A549 (cell line): ENCODE data around the gene HIGD1C. TPM values are rescaled to one million over a fixed set of nuclear protein-coding genes. Genes with fewer than 3 reads are reported as not detected.
A peak's percentile ranks its signal among the peaks of the same experiment; 100 is the strongest.

Experiments
- ATAC-seq, 2 experiments: fragments of 200-7000 bp in 1 of 2; fragments of >200 bp in 1 of 2; cut with Nextera tagmentation in 1 of 2; cut with Tn5 transposase in 1 of 2; 3 replicates each; pipeline versions ENCODE4 v1.8.0 to v1.9.1; 2018 to 2020; ENCODE audit warnings: mild to moderate bottlenecking in 1 of 2, moderate library complexity in 1 of 2
- CTCF ChIA-PET: fragments of 300-600 bp; sonication (Branson Sonifier 250); formaldehyde crosslinking; extraction: SDS; loops from one replicate; lab custom pipeline; 2021; ENCODE audit warnings: antibody characterized with exemption, inconsistent platforms; lab: Yijun Ruan, JAX
- POLR2A ChIA-PET: fragments of 350-600 bp; formaldehyde crosslinking; extraction: SDS; loops from one replicate; lab custom pipeline; 2021; ENCODE audit warnings: antibody characterized with exemption, inconsistent platforms; lab: Yijun Ruan, JAX
- DNase-seq, 2 experiments: peaks; one replicate each; pipeline versions ENCODE4 v3.0.0 to v3.0.0-alpha.2; 2011 to 2016; ENCODE audit warnings: low read depth in 1 of 2, low spot score in 1 of 2
- FAIRE-seq: peaks from 2 replicates; lab custom pipeline; 2011; peaks lifted over from hg19 to GRCh38; lab: Jason Lieb, UNC
- H3K27ac ChIP-seq, 2 experiments: fragments of >200 bp; sonication (Bioruptor Twin); formaldehyde crosslinking; 3 replicates each; pipeline ENCODE4 v1.5.1; 2016 to 2017
- H3K4me1 ChIP-seq: fragments of >200 bp; sonication (Bioruptor Twin); formaldehyde crosslinking; 3 replicates; pipeline ENCODE4 v1.6.1; 2016
- H3K4me2 ChIP-seq: fragments of >200 bp; sonication (Bioruptor Twin); formaldehyde crosslinking; 3 replicates; pipeline ENCODE4 v1.6.1; 2016
- H3K4me3 ChIP-seq: fragments of >200 bp; sonication (Bioruptor Twin); formaldehyde crosslinking; 3 replicates; pipeline ENCODE4 v1.5.1; 2016
- H3K9me3 ChIP-seq: fragments of >200 bp; sonication (Bioruptor Twin); formaldehyde crosslinking; 3 replicates; pipeline ENCODE4 v1.6.1; 2016
- ATOH8 ChIP-seq: fragments of 250-450 bp; sonication (Bioruptor Pico); IDR thresholded peaks from 2 replicates; pipeline ENCODE4 v1.5.0; 2020; ENCODE audit warnings: low read depth, mild to moderate bottlenecking, moderate library complexity
- BCL3 ChIP-seq: fragments of >200 bp; sonication (Bioruptor Twin); formaldehyde crosslinking; IDR thresholded peaks from 3 replicates; pipeline ENCODE4 v1.6.1; 2016
- BHLHE40 ChIP-seq: IDR thresholded peaks from 2 replicates; pipeline ENCODE4 v1.6.1; 2012; ENCODE audit warnings: low read depth, low read length, inconsistent platforms
- CBX2 ChIP-seq: fragments of 200-600 bp; sonication (generic); IDR thresholded peaks from 2 replicates; pipeline ENCODE4 v1.6.1; 2016; ENCODE audit warnings: low read depth, mild to moderate bottlenecking, borderline replicate concordance
- CBX8 ChIP-seq: fragments of 200-600 bp; sonication (generic); IDR thresholded peaks from 2 replicates; pipeline ENCODE4 v1.6.1; 2016
- CHD2 ChIP-seq: fragments of 150-350 bp; IDR thresholded peaks from 2 replicates; pipeline ENCODE4 v1.6.1; 2014; ENCODE audit warnings: low read length; ENCODE audit not compliant: partially characterized antibody
- CHD4 ChIP-seq: fragments of 200-600 bp; sonication (generic); IDR thresholded peaks from 2 replicates; pipeline ENCODE4 v1.6.1; 2016; ENCODE audit warnings: antibody characterized with exemption, mild to moderate bottlenecking, borderline replicate concordance
- EHMT2 ChIP-seq: fragments of 200-600 bp; sonication (generic); IDR thresholded peaks from 2 replicates; pipeline ENCODE4 v1.6.1; 2016; ENCODE audit warnings: antibody characterized with exemption, low read depth, mild to moderate bottlenecking, moderate library complexity
- FOSB ChIP-seq: fragments of 250-450 bp; sonication (Bioruptor Pico); IDR thresholded peaks from 2 replicates; pipeline ENCODE4 v1.5.0; 2020; ENCODE audit warnings: mild to moderate bottlenecking, moderate library complexity
- FOXS1 ChIP-seq: fragments of 250-450 bp; sonication (Bioruptor Pico); IDR thresholded peaks from 2 replicates; pipeline ENCODE4 v1.5.0; 2020; ENCODE audit warnings: mild to moderate bottlenecking, moderate library complexity
- GATA3 ChIP-seq: IDR thresholded peaks from 2 replicates; pipeline ENCODE4 v1.6.1; 2012; ENCODE audit warnings: borderline replicate concordance
- HEYL ChIP-seq: fragments of 250-450 bp; sonication (Bioruptor Pico); IDR thresholded peaks from 2 replicates; pipeline ENCODE4 v1.8.0; 2021; ENCODE audit warnings: mild to moderate bottlenecking, moderate library complexity
- HOXA7 ChIP-seq: fragments of 250-450 bp; sonication (Bioruptor Pico); IDR thresholded peaks from 2 replicates; pipeline ENCODE4 v1.5.0; 2020; ENCODE audit warnings: mild to moderate bottlenecking, moderate library complexity
- HOXB5 ChIP-seq: fragments of 250-450 bp; sonication (Bioruptor Pico); IDR thresholded peaks from 2 replicates; pipeline ENCODE4 v1.5.0; 2020; ENCODE audit warnings: mild to moderate bottlenecking, moderate library complexity
- JUN ChIP-seq, 2 experiments: fragments of >200 bp; sonication (Bioruptor Twin); formaldehyde crosslinking; IDR thresholded peaks; 2 replicates in 1 of 2; 3 replicates in 1 of 2; pipeline ENCODE4 v1.6.1; 2016 to 2017
- MAX ChIP-seq: IDR thresholded peaks from 2 replicates; pipeline ENCODE4 v1.6.1; 2012
- MAZ ChIP-seq: fragments of 150-350 bp; IDR thresholded peaks from 2 replicates; pipeline ENCODE4 v1.6.1; 2014; ENCODE audit warnings: antibody characterized with exemption, low read depth, low read length, borderline replicate concordance
- MYC ChIP-seq: IDR thresholded peaks from 2 replicates; pipeline ENCODE4 v1.6.1; 2012; ENCODE audit warnings: mild to moderate bottlenecking, inconsistent platforms, low read length, improper control_type of control experiment, borderline replicate concordance
- NR3C1 ChIP-seq: fragments of >200 bp; sonication (Bioruptor Twin); formaldehyde crosslinking; IDR thresholded peaks from 3 replicates; pipeline ENCODE4 v1.6.1; 2017
- POLR2A ChIP-seq: IDR thresholded peaks from 2 replicates; pipeline ENCODE4 v1.6.1; 2012; ENCODE audit warnings: mild to moderate bottlenecking, low read length
- RARB ChIP-seq: fragments of 250-450 bp; sonication (Bioruptor Pico); IDR thresholded peaks from 2 replicates; pipeline ENCODE4 v1.8.0; 2021; ENCODE audit warnings: mild to moderate bottlenecking, moderate library complexity
- RCOR1 ChIP-seq: fragments of 150-350 bp; IDR thresholded peaks from 2 replicates; pipeline ENCODE4 v1.6.1; 2014; ENCODE audit warnings: antibody characterized with exemption, low read length, low read depth
- RFX5 ChIP-seq: fragments of 450-650 bp; IDR thresholded peaks from 2 replicates; pipeline ENCODE4 v1.7.1; 2014; ENCODE audit warnings: antibody characterized with exemption, mild to moderate bottlenecking, moderate library complexity
- RNF2 ChIP-seq: fragments of 200-600 bp; sonication (generic); IDR thresholded peaks from 2 replicates; pipeline ENCODE4 v1.6.1; 2016; ENCODE audit warnings: low read depth, mild to moderate bottlenecking, antibody characterized with exemption, moderate library complexity, borderline replicate concordance
- TFCP2L1 ChIP-seq: fragments of 250-450 bp; sonication (Bioruptor Pico); IDR thresholded peaks from 2 replicates; pipeline ENCODE4 v1.5.0; 2021; ENCODE audit warnings: mild to moderate bottlenecking
- TP53 ChIP-seq: fragments of 250-450 bp; sonication (Bioruptor Pico); IDR thresholded peaks from 2 replicates; pipeline ENCODE4 v1.5.0; 2021; ENCODE audit warnings: mild to moderate bottlenecking, moderate library complexity
- USF2 ChIP-seq: fragments of 450-650 bp; IDR thresholded peaks from 2 replicates; pipeline ENCODE4 v1.6.1; 2014; ENCODE audit warnings: antibody characterized with exemption
- ZSCAN20 ChIP-seq: fragments of 250-450 bp; sonication (Bioruptor Pico); IDR thresholded peaks from 2 replicates; pipeline ENCODE4 v1.8.0; 2022; ENCODE audit warnings: mild to moderate bottlenecking, moderate library complexity
- WGBS: methylation state at CpG from one replicate; pipeline ENCODE4 v1.1.6; 2017; ENCODE audit errors: missing lambda C conversion rate; 5-methylcytosine and 5-hydroxymethylcytosine counted together
- polyA plus RNA-seq, 4 experiments: library from polyadenylated mRNA; depleted of rRNA in 3 of 4; stranded (reverse); fragments of >200 nt; fragmentation: RNase III in 1 of 4; extraction: RNeasy Plus Mini Kit Qiagen cat#74134 plus additional on column Dnase treatment in 1 of 4; gene quantifications; 2 replicates in 3 of 4; 3 replicates in 1 of 4; pipeline ENCODE4 v1.2.3, GENCODE V29; 2011 to 2017

The HIGD1C gene
- polyA plus RNA-seq, 2 of the 4 experiments (the other 2 are of a cell fraction), result not detected

- no peak overlapping the region for H3K4me2 ChIP-seq
- FAIRE-seq, result no peak
- TF ChIP-seq EHMT2 (no peak), NR3C1 (no peak), RNF2 (no peak), HOXB5 (CRISPR knock-in tag) (no peak), TFCP2L1 (no peak), RFX5 (no peak), RCOR1 (no peak), GATA3 (no peak), MAZ (no peak), JUN (IDR thresholded peaks at IDR 0.05) (no peak), RARB (CRISPR knock-in tag) (no peak), ATOH8 (no peak), HOXA7 (no peak), FOSB (no peak), ZSCAN20 (CRISPR knock-in tag) (no peak), CBX2 (no peak), FOXS1 (CRISPR knock-in tag) (no peak), CBX8 (no peak)
- TF ChIP-seq, all 56 proteins: peak for 0
- CTCF ChIA-PET, result no interaction called here
- Histone ChIP-seq H3K4me3 (no peak overlapping the region), H3K9me3 (no peaks in the 10 kb centered on the region), H3K27ac (no peak overlapping the region), H3K4me1 (peaks cover 8% of the 10 kb centered on the region; the same call in 2 of the 3 replicates)
- DNase-seq (peak in 1 of 2 experiments; percentile 33), ATAC-seq (peak in 1 of 2 experiments; percentile 39; a peak in 1 of 6 replicates)
- POLR2A ChIA-PET, result interaction anchor here (0.7 kb wide), 1 partner anchor 1881 kb away, joined by 3 read pairs; no protein-coding TSS in a partner anchor
- WGBS, result 59% methylated on average over 7 of the region's 7 CpGs
Observed at GRCh38 chr12:51000245-51000644, 47.9 kb downstream of the HIGD1C start.

GRCh38 chr12:51001799-51002198 is 49.5 kb downstream of the HIGD1C start:
- TF ChIP-seq MYC (no peak), CBX2 (no peak), CHD2 (no peak), MAX (no peak), BCL3 (no peak), USF2 (no peak), POLR2A (no peak), GATA3 (no peak), RNF2 (no peak), EHMT2 (no peak), TP53 (CRISPR knock-in tag) (no peak), HEYL (CRISPR knock-in tag) (no peak), BHLHE40 (no peak), MAZ (no peak), CHD4 (no peak)
- Histone ChIP-seq H3K9me3 (no peaks in the 10 kb centered on the region), H3K4me1 (peaks cover 8% of the 10 kb centered on the region; the same call in 2 of the 3 replicates), H3K4me2 (no peak overlapping the region), H3K27ac (no peak overlapping the region), H3K4me3 (no peak overlapping the region)
- ChIA-PET POLR2A (no interaction called here), CTCF (interaction anchor here (1.3 to 2.1 kb wide), 2 partner anchors 10 to 237 kb away, joined by 3 to 5 read pairs; no protein-coding TSS in a partner anchor)
- DNase-seq, result no peak
- 97% methylated on average over 1 of the region's 1 CpG for WGBS
- ATAC-seq, result no peak
- no peak for FAIRE-seq
